Mesenchymal stem cell (in vitro differentiated cells and primary cell): ENCODE results near the gene CHST3.
A peak's percentile ranks its signal among the peaks of the same experiment; 100 is the strongest.

Experiments
- DNase-seq: peaks from one replicate; pipeline ENCODE4 v3.0.0-alpha.2; 2013
- H2AFZ ChIP-seq: one replicate; pipeline ENCODE4 v1.6.1; 2013; ENCODE audit warnings: low read depth, mild to moderate bottlenecking, control low read depth, inconsistent platforms, low read length, moderate library complexity
- H2AK5ac ChIP-seq: 2 replicates; pipeline ENCODE4 v1.6.1; 2013; ENCODE audit warnings: low read length, moderate library complexity, mild to moderate bottlenecking, inconsistent platforms; ENCODE audit not compliant: severe bottlenecking
- H2BK120ac ChIP-seq: one replicate; pipeline ENCODE4 v1.6.1; 2013; ENCODE audit warnings: low read depth, mild to moderate bottlenecking, inconsistent platforms, low read length, moderate library complexity
- H2BK12ac ChIP-seq, 2 experiments: one replicate each; pipeline ENCODE4 v1.6.1; 2013; ENCODE audit warnings: inconsistent platforms in 2 of 2, low read length in 2 of 2, mild to moderate bottlenecking in 2 of 2, moderate library complexity in 2 of 2, control low read depth in 1 of 2
- H2BK15ac ChIP-seq: one replicate; pipeline ENCODE4 v1.6.1; 2013; ENCODE audit warnings: mild to moderate bottlenecking, low read depth, inconsistent platforms; ENCODE audit not compliant: poor library complexity, severe bottlenecking
- H2BK5ac ChIP-seq: 2 replicates; pipeline ENCODE4 v1.6.1; 2013; ENCODE audit warnings: low read depth, mild to moderate bottlenecking, low read length, control low read depth, inconsistent platforms; ENCODE audit not compliant: poor library complexity, severe bottlenecking
- H3K14ac ChIP-seq, 2 experiments: one replicate each; pipeline ENCODE4 v1.6.1; 2013; ENCODE audit warnings: inconsistent platforms in 2 of 2, low read length in 2 of 2, control low read depth in 1 of 2, mild to moderate bottlenecking in 1 of 2, moderate library complexity in 1 of 2
- H3K18ac ChIP-seq, 2 experiments: one replicate each; pipeline ENCODE4 v1.6.1; 2013; ENCODE audit warnings: inconsistent platforms in 2 of 2, low read length in 2 of 2, control low read depth in 1 of 2, low read depth in 1 of 2, mild to moderate bottlenecking in 1 of 2
- H3K23ac ChIP-seq, 2 experiments: one replicate each; pipeline ENCODE4 v1.6.1; 2013; ENCODE audit warnings: inconsistent platforms in 2 of 2, low read length in 2 of 2, mild to moderate bottlenecking in 2 of 2, moderate library complexity in 2 of 2, control low read depth in 1 of 2
- H3K27ac ChIP-seq: 2 replicates; pipeline ENCODE4 v1.5.1; 2013; ENCODE audit warnings: mild to moderate bottlenecking, moderate library complexity, low read length, control low read depth, inconsistent platforms; ENCODE audit not compliant: poor library complexity, severe bottlenecking
- H3K27me3 ChIP-seq, 2 experiments: 2 replicates each; pipeline versions ENCODE4 v1.6.1 to v1.7.0; 2013; ENCODE audit warnings: low read length in 2 of 2, mild to moderate bottlenecking in 2 of 2, moderate library complexity in 2 of 2, control low read depth in 1 of 2, inconsistent platforms in 1 of 2; ENCODE audit not compliant: control insufficient read depth in 1 of 2, insufficient read depth in 1 of 2
- H3K36me3 ChIP-seq, 2 experiments: 2 replicates each; pipeline versions ENCODE4 v1.6.1 to v1.7.0; 2013; ENCODE audit warnings: low read length in 2 of 2, control low read depth in 1 of 2, inconsistent platforms in 1 of 2, low read depth in 1 of 2, mild to moderate bottlenecking in 1 of 2; ENCODE audit not compliant: insufficient read depth in 2 of 2, control insufficient read depth in 1 of 2
- H3K4ac ChIP-seq, 2 experiments: one replicate each; pipeline ENCODE4 v1.6.1; 2013; ENCODE audit warnings: inconsistent platforms in 2 of 2, low read length in 2 of 2, mild to moderate bottlenecking in 2 of 2, moderate library complexity in 2 of 2, control low read depth in 1 of 2, low read depth in 1 of 2
- H3K4me1 ChIP-seq: 2 replicates; pipeline ENCODE4 v1.6.1; 2013; ENCODE audit warnings: low read depth, low read length, control low read depth; ENCODE audit not compliant: control insufficient read depth, insufficient read depth
- H3K4me2 ChIP-seq: 2 replicates; pipeline ENCODE4 v1.6.1; 2013; ENCODE audit warnings: low read length, mild to moderate bottlenecking, inconsistent platforms; ENCODE audit not compliant: poor library complexity, severe bottlenecking
- H3K4me3 ChIP-seq, 2 experiments: 2 replicates each; pipeline versions ENCODE4 v1.5.1 to v1.7.0; 2013; ENCODE audit warnings: low read length in 2 of 2, mild to moderate bottlenecking in 2 of 2, control low read depth in 1 of 2, low read depth in 1 of 2; ENCODE audit not compliant: insufficient read depth in 1 of 2
- H3K79me1 ChIP-seq: replicated peaks from 2 replicates; pipeline ENCODE4 v1.6.1; 2013; ENCODE audit warnings: mild to moderate bottlenecking, control low read depth, low read length, inconsistent platforms; ENCODE audit not compliant: poor library complexity, severe bottlenecking
- H3K9ac ChIP-seq: 2 replicates; pipeline ENCODE4 v1.7.0; 2013; ENCODE audit warnings: mild to moderate bottlenecking, low read length, moderate library complexity
- H3K9me3 ChIP-seq: 2 replicates; pipeline ENCODE4 v1.7.0; 2013; ENCODE audit warnings: mild to moderate bottlenecking, low read length; ENCODE audit not compliant: control insufficient read depth
- H4K8ac ChIP-seq: one replicate; pipeline ENCODE4 v1.6.1; 2013; ENCODE audit warnings: inconsistent platforms, mild to moderate bottlenecking, low read length, moderate library complexity
- H4K91ac ChIP-seq: one replicate; pipeline ENCODE4 v1.6.1; 2013; ENCODE audit warnings: mild to moderate bottlenecking, low read length, inconsistent platforms
- WGBS: methylation state at CpG from one replicate; pipeline ENCODE4 v1.1.7; 2013; ENCODE audit warnings: mixed read lengths; 5-methylcytosine and 5-hydroxymethylcytosine counted together

The CHST3 gene

DNA sequence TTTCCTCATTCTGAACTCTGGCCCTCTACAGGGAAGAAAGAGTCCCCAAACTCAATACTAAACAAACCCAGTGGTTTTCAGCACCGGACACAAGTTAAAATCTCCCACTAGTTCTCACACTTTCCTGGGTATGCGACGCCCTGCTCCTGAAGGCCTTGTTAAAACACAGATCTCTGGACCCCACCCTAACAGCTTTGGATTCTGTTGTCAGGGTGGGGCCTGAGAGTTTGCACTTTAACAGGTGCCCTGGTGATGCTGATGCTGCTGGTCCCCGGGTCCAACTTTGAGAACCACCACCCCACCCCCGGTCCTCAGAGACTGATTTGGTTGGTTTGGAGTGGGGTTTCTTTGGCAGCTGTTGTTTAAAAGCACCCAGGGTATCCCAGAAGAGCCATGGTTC is 61.6 kb downstream of the CHST3 start:
- Histone ChIP-seq H2BK5ac (no peak overlapping the region), H3K27ac (no peak overlapping the region), H4K8ac (no peak overlapping the region), H3K4me3 (no peak overlapping the region), H3K36me3 (no peaks in the 10 kb centered on the region), H4K91ac (no peak overlapping the region), H3K9ac (no peak overlapping the region), H2BK120ac (no peak overlapping the region), H2AK5ac (no peak overlapping the region), H3K4me2 (no peak overlapping the region), H3K27me3 (no peaks in the 10 kb centered on the region), H3K14ac (no peak overlapping the region), H2AFZ (no peak overlapping the region), H3K79me1 (no peaks in the 10 kb centered on the region), H3K18ac (no peak overlapping the region), H3K4ac (no peak overlapping the region), H3K4me1 (peaks cover 6% of the 10 kb centered on the region), H3K9me3 (no peaks in the 10 kb centered on the region), H2BK12ac (no peak overlapping the region), H3K23ac (no peak overlapping the region), H2BK15ac (no peak overlapping the region)
- no peak for DNase-seq
- WGBS = 63% methylated on average over 4 of the region's 5 CpGs

DNA sequence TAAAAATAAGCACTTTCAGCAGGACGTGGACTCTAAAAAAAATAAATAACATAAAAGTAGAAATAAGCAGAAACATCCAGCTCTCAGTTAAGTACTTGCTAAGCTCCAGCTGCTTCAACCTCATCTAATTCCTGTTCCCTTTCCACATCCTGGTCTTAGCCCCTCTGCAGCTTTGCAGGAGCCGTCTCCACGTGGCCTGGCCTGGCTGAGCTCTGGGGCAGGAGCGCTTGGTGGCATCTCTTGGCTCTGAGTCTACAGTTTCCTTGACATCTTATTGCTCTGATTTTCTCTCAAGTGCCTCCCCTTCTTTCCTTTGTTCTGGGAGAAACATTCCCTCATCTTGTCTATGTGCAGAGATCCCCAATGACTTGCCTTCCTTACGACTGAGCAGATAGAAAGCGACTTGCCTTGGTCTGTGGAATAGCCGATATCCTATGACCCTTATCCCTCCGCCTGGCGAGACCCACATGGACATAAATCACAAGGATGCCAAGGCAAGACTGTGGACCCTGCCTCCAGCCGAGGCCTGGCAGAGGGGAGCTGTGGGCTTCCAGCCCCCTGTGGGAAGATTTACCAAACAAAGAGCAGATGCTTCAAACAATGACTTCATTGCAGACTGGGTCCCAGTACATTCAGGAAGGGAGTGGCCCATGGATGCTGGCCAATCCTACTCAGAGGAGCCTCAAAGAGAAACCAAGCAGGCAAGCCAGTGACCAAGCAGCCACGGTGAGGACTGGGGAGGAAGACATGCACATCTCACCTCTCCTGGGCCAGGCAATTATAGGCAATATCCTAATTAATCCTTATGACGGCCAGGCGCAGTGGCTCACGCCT is 62.3 kb downstream of the CHST3 start:
- no peak overlapping the region for H3K27ac ChIP-seq
- H2BK5ac ChIP-seq = no peak overlapping the region
- no peak overlapping the region for H2BK120ac ChIP-seq
- H3K23ac ChIP-seq = no peak overlapping the region
- H3K27me3 ChIP-seq = peaks cover 0 to 2% of the 10 kb centered on the region in 2 experiments
- H2AK5ac ChIP-seq = no peak overlapping the region
- H3K4ac ChIP-seq = no peak overlapping the region
- H3K4me2 ChIP-seq = no peak overlapping the region
- DNase-seq = no peak
- no peak overlapping the region for H3K14ac ChIP-seq
- H2BK12ac ChIP-seq = no peak overlapping the region
- no peak overlapping the region for H2AFZ ChIP-seq
- no peaks in the 10 kb centered on the region for H3K9me3 ChIP-seq
- H3K4me3 ChIP-seq = peak overlapping the region in 1 of 2 experiments; percentile 0
- H3K18ac ChIP-seq = no peak overlapping the region
- WGBS = 93% methylated on average over 14 of the region's 14 CpGs
- peaks cover 6% of the 10 kb centered on the region for H3K4me1 ChIP-seq
- no peak overlapping the region for H4K91ac ChIP-seq
- H3K9ac ChIP-seq = no peak overlapping the region
- H4K8ac ChIP-seq = no peak overlapping the region
- no peaks in the 10 kb centered on the region for H3K36me3 ChIP-seq
- no peaks in the 10 kb centered on the region for H3K79me1 ChIP-seq
- H2BK15ac ChIP-seq = no peak overlapping the region

DNA sequence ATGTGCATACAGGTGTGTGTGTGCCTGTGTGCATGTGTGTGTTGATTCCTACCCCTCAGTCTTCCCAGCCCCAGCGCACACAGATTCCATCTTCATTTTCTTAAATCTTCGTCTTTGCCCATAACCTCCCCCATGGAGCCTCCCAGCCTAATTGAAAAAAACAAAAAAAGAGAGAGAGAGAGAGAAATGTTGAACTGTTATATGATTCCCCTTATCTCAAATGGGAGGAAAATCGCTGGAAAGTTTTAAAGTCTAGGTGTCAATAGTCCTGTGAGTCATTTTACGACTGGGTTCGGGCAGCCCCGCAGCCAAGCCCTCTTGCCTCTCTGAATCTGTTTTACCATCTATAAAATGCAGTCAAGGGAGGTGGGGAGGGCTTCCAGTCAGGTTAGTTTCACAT is 63.3 kb downstream of the CHST3 start:
- no peak overlapping the region for H3K23ac ChIP-seq
- no peak overlapping the region for H2BK15ac ChIP-seq
- H4K91ac ChIP-seq = no peak overlapping the region
- no peak overlapping the region for H2BK12ac ChIP-seq
- no peaks in the 10 kb centered on the region for H3K36me3 ChIP-seq
- peaks cover 0 to 3% of the 10 kb centered on the region in 2 experiments for H3K27me3 ChIP-seq
- 19% methylated on average over 4 of the region's 6 CpGs for WGBS
- no peak overlapping the region for H3K4ac ChIP-seq
- H2AFZ ChIP-seq = no peak overlapping the region
- no peaks in the 10 kb centered on the region for H3K9me3 ChIP-seq
- H3K79me1 ChIP-seq = no peaks in the 10 kb centered on the region
- H4K8ac ChIP-seq = no peak overlapping the region
- no peak overlapping the region for H2BK120ac ChIP-seq
- peaks cover 6% of the 10 kb centered on the region for H3K4me1 ChIP-seq
- no peak overlapping the region for H3K27ac ChIP-seq
- no peak overlapping the region for H3K4me2 ChIP-seq
- H2BK5ac ChIP-seq = no peak overlapping the region
- H3K4me3 ChIP-seq = no peak overlapping the region
- H3K14ac ChIP-seq = no peak overlapping the region
- no peak overlapping the region for H3K9ac ChIP-seq
- DNase-seq = peak; percentile 20
- H3K18ac ChIP-seq = no peak overlapping the region
- H2AK5ac ChIP-seq = no peak overlapping the region

DNA sequence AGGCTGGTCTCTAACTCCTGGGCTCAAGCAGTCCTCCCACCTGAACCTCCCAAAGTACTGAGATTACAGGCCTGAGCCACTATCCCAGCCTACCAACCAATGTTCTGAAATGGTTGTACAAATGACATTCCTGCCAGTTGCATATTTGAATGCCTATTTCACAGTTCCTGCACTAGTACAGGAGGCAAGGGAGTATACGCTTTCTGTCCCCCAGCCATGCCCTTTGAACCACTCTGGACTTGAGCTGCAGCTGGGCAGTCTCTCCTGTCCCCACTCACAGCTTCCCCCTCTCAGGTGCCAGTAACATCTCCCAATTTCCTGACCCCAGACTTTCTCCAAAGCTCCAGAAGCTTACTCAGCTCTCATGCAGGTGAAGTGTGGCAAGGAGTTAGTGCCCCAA is 65.2 kb downstream of the CHST3 start:
- Histone ChIP-seq H3K4me3 (no peak overlapping the region), H3K23ac (no peak overlapping the region), H2BK12ac (no peak overlapping the region), H2AFZ (no peak overlapping the region), H3K14ac (no peak overlapping the region), H2BK15ac (no peak overlapping the region), H3K27me3 (peaks cover 0 to 3% of the 10 kb centered on the region in 2 experiments), H3K4ac (peak overlapping the region in 1 of 2 experiments; percentile 35), H3K27ac (no peak overlapping the region), H3K79me1 (no peaks in the 10 kb centered on the region), H3K4me1 (peaks cover 6% of the 10 kb centered on the region), H2BK120ac (no peak overlapping the region), H3K36me3 (no peaks in the 10 kb centered on the region), H2AK5ac (no peak overlapping the region), H3K9ac (no peak overlapping the region), H4K91ac (no peak overlapping the region), H3K4me2 (no peak overlapping the region), H2BK5ac (no peak overlapping the region), H3K9me3 (no peaks in the 10 kb centered on the region), H3K18ac (no peak overlapping the region), H4K8ac (no peak overlapping the region)
- DNase-seq = no peak
- 100% methylated on average over 1 of the region's 1 CpG for WGBS
